A673 (cell line): Measurements from ENCODE around the gene HNRNPDL.

Experiments used
- CTCF ChIP-seq: fragments of 300-800, 200-600 bp; sonication (generic); conservative IDR thresholded peaks from 2 replicates; pipeline ENCODE4 v1.5.1; 2017; ENCODE audit warnings: low read depth, mild to moderate bottlenecking, antibody characterized with exemption, low read length, moderate library complexity, mixed read lengths
- EZH2 ChIP-seq: fragments of 200-600 bp; sonication (generic); IDR thresholded peaks from 2 replicates; pipeline ENCODE4 v1.6.1; 2017; ENCODE audit warnings: borderline replicate concordance, low read depth, mild to moderate bottlenecking, mixed read lengths, antibody characterized with exemption, low read length; ENCODE audit not compliant: poor library complexity, severe bottlenecking

GRCh38 chr4:82450966-82451755 is 20.9 kb upstream of the HNRNPDL start:
- TF ChIP-seq EZH2 (no peak), CTCF (no peak)
